Kidney epithelial cell (primary cell): ENCODE data around the gene CAMK2D. TPM values are rescaled to one million over a fixed set of nuclear protein-coding genes. Genes with fewer than 3 reads are reported as not detected.

Source experiments
- DNase-seq: peaks from one replicate; pipeline ENCODE4 v3.0.0-alpha.2; 2010; ENCODE audit warnings: low read depth
- H3K27me3 ChIP-seq: 2 replicates; pipeline ENCODE4 v1.6.0; 2011; ENCODE audit warnings: low read length; ENCODE audit not compliant: control insufficient read depth, insufficient read depth
- H3K36me3 ChIP-seq: 2 replicates; pipeline ENCODE4 v1.5.1; 2011; ENCODE audit warnings: low read length; ENCODE audit not compliant: control insufficient read depth, insufficient read depth
- H3K4me3 ChIP-seq: 2 replicates; pipeline ENCODE4 v1.5.1; 2011; ENCODE audit warnings: low read depth, mild to moderate bottlenecking, control low read depth, low read length
- total RNA-seq: library from RNA; depleted of rRNA; stranded (reverse); fragments of >200 nt; gene quantifications from 2 replicates; pipeline ENCODE4 v1.2.3, GENCODE V29; 2015
- TF ChIP-seq, protein P1 (sequence below): IDR thresholded peaks from 2 replicates; pipeline ENCODE4 v1.5.1; 2011; ENCODE audit warnings: mild to moderate bottlenecking, moderate library complexity, low read length, control low read depth, inconsistent platforms; ENCODE audit not compliant: insufficient read depth, poor library complexity, severe bottlenecking

CAMK2D gene
- total RNA-seq, 1 donor from 2014 or later = 36.2 TPM

DNA sequence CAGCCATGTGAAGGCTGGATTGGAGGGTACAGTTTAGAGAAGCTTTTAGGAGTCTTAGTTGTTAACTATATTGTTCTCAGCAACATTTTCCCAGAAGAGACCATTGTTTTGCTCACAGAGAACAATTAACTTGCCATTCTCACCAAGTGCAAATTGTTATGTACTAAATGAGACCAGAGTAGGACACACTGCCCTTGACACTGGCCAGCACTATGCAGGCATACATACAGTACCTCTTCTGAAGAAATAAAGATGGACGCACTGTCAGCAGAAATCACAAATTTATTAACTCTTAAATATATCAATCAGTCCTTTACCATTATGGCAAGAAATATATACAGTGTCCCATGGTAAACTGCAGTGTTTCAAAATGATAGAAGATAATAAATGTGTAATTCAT lies 309.4 kb downstream of the CAMK2D start:
- no peak overlapping the region for H3K4me3 ChIP-seq
- no peak for DNase-seq
- TF ChIP-seq, protein P1, sequence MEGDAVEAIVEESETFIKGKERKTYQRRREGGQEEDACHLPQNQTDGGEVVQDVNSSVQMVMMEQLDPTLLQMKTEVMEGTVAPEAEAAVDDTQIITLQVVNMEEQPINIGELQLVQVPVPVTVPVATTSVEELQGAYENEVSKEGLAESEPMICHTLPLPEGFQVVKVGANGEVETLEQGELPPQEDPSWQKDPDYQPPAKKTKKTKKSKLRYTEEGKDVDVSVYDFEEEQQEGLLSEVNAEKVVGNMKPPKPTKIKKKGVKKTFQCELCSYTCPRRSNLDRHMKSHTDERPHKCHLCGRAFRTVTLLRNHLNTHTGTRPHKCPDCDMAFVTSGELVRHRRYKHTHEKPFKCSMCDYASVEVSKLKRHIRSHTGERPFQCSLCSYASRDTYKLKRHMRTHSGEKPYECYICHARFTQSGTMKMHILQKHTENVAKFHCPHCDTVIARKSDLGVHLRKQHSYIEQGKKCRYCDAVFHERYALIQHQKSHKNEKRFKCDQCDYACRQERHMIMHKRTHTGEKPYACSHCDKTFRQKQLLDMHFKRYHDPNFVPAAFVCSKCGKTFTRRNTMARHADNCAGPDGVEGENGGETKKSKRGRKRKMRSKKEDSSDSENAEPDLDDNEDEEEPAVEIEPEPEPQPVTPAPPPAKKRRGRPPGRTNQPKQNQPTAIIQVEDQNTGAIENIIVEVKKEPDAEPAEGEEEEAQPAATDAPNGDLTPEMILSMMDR = no peak
- H3K36me3 ChIP-seq = no peaks in the 10 kb centered on the region
- H3K27me3 ChIP-seq = no peaks in the 10 kb centered on the region

DNA sequence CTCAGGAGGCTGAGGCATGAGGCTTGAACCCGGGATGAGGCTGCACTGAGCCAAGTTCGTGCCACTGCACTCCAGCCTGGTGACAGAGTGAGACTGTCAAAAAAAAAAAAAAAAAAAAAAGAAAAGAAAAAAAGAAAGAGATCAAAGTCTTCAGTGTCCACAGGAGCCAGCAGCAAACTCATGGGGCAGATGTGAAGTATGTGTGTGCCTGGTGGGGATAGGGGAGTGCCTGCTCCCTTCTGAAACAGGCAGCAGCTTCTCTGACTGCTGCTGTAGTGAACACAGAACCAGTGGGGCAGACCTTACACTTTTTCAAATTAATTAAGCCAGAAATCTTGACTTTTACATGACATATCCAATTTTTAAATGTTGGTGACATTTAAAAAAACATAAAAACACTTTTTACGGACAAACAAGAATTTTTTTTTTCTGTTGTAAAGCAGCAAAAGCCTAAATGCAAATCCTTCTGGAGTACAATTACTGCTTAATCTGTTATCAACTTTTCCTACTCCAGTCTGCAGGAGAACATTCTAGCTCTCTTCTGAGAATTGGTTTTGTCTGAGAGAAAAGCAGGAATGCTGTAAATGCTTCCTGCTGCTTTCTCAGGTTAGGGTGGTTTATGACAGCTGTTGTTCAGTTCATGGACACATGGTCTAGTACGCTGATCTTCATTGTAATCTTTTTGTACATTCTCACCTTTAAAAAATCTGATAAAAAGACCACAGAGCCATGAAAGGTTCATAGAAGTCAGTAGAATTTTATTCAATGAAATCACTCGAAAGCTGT lies 311.1 kb downstream of the CAMK2D start:
- Histone ChIP-seq H3K4me3 (no peak overlapping the region), H3K36me3 (peaks cover 1% of the 10 kb centered on the region), H3K27me3 (no peaks in the 10 kb centered on the region)
- TF ChIP-seq, protein P1 = no peak
- no peak for DNase-seq

DNA sequence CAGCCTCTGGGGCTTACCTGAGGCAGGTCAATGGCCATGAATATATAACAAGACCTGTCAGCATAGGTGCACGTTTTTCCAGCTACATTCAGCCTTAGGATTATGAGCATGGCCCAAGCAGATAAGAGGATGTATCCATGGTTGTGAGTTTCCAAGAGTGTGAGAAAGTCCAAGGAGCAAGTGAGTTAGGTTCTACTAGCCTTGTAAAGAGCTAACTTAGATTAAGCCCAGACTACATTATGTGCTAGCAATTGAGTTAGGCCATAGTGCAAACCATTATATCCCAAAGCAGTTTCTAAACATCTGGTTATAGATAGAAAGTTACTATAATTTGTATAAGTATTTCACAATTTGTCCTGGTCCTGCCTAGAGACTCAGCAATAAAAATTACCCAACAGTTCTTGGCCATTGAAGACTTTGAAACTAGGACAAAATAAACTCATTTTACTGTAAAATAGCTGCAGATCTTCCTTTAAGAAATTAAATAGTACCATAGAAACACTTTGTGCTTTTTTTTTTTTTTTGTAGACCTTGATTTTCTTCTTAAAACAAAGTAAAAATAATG lies 312.0 kb downstream of the CAMK2D start:
- TF ChIP-seq, protein P1 = no peak
- H3K36me3 ChIP-seq = peaks cover 1% of the 10 kb centered on the region
- no peaks in the 10 kb centered on the region for H3K27me3 ChIP-seq
- H3K4me3 ChIP-seq = no peak overlapping the region
- DNase-seq = no peak

DNA sequence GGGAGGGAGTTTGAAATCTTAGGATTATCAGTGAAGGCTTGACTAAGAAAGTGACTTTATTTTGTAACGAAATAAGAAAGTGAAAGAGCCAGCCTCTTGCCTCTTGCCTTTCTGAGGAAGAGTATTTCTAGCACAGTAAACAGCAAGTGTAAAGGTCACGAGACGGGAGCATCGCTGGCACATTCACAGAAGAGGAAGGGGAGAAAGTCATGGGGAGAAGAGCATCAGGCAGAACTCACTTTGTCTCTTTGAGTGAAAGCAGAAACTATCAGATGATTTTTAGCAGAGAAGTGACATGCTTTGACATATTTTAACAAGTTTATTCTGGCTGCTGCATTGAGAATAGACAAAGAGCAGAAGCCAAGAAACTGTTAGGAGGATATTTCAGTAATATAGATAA lies 313.8 kb downstream of the CAMK2D start:
- TF ChIP-seq, protein P1 = no peak
- Histone ChIP-seq H3K4me3 (no peak overlapping the region), H3K36me3 (peaks cover 1% of the 10 kb centered on the region), H3K27me3 (no peaks in the 10 kb centered on the region)
- DNase-seq = no peak

DNA sequence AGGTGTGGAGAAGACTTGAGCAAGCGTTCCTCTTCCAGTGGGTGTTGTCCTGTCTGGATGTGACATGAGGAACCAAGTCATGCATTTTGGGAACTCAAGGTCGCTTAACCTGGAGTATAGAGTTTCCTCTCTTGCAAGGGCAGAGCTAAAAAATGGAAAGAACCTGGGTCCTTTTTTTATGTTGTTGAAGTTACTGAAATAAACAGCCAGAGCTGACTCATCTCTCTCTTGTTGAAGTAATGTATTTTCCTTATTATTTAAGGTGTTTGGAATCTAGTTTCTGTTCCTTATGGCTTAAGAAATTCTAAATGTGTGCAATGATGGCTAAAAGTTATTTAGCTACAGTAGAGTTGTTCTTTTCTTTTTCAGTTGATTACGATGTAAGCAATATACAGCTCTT lies 314.5 kb downstream of the CAMK2D start:
- Histone ChIP-seq H3K4me3 (no peak overlapping the region), H3K27me3 (no peaks in the 10 kb centered on the region), H3K36me3 (peaks cover 1% of the 10 kb centered on the region)
- TF ChIP-seq, protein P1 = no peak
- DNase-seq = no peak
